Measurements from ENCODE around the gene FKBP1A. TPM values are rescaled to one million over a fixed set of nuclear protein-coding genes. Genes with fewer than 3 reads are reported as not detected.

FKBP1A gene
- total and polyA plus RNA-seq, 2 donors (not counting 3 experiments of a cell fraction or from before 2014, with no cell fraction given) = 968 to 1,972 TPM

DNA sequence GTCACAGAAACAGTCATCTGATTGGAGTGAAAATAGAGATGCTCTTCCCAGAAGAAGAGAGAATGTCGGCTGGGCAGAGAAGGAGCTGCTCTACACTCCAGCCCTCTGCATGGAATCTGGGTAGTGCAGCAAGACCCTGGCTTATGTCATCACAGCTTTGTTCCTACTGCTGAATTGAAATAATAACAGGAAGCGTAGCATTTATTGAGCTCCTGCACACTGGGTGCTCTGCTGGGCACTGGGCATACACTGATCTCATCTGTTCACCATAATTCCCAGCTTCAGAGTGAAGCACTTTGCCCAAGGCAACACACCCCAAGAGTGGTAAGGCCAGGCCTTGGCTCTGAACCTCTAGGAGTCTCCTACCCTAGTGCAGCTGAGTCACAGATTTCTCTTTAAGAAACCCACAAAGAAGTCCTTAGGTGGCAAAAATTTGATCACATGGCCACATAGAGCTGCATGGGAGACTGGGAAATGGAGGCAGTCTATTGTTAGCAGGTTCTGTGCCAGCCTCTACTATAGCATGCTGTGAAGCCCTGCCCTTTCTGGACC lies 60.0 kb downstream of the FKBP1A start:
- CTCF ChIA-PET = interaction anchor here (0.8 to 1.6 kb wide), 11 partner anchors 11 to 171 kb away, joined by 3 to 9 read pairs (median 4); partner anchors contain the start of gene NSFL1C
- Histone ChIP-seq H3K4me1 (ENCODE audit: control insufficient read depth, extremely low read depth, insufficient read depth, low read length) (peaks cover 64% of the 10 kb centered on the region), H3K4me3 (replicated peaks in 1 of 3; ENCODE audit: insufficient read depth in 1 of 3, low read depth in 1 of 3, low read length in 3 of 3) (no peak overlapping the region), H3K79me2 (ENCODE audit: control insufficient read depth, insufficient read depth, low read length) (peaks cover 20% of the 10 kb centered on the region), H3K27ac (ENCODE audit: insufficient read depth, low read depth, low read length) (peak overlapping the region; percentile 49), H3K36me3 (ENCODE audit: control insufficient read depth in 2 of 2, extremely low read depth in 1 of 2, insufficient read depth in 2 of 2, low read length in 2 of 2) (no peaks in the 10 kb centered on the region), H3K9ac (replicated peaks; ENCODE audit: extremely low read depth, insufficient read depth, low read length) (peak overlapping the region; percentile 32), H3K4me2 (ENCODE audit: insufficient read depth, low read length) (peak overlapping the region; percentile 14), H3K9me3 (replicated peaks; ENCODE audit: control insufficient read depth, insufficient read depth, low read length) (no peaks in the 10 kb centered on the region), H3K27me3 (ENCODE audit: control insufficient read depth in 2 of 2, insufficient read depth in 2 of 2, low read length in 2 of 2) (no peaks in the 10 kb centered on the region), H2AFZ (ENCODE audit: low read depth, low read length) (no peak overlapping the region), H4K20me1 (replicated peaks; ENCODE audit: control insufficient read depth, extremely low read depth, insufficient read depth, low read length) (no peaks in the 10 kb centered on the region), H3K9me1 (replicated peaks; ENCODE audit: control insufficient read depth, extremely low read depth, insufficient read depth, low read length) (no peaks in the 10 kb centered on the region)
- POLR2A ChIA-PET = interaction anchor here (0.5 to 1.4 kb wide), 4 partner anchors 9 to 59 kb away, joined by 3 to 11 read pairs (median 6); no protein-coding TSS in a partner anchor
- TF ChIP-seq EZH2 (IDR thresholded peaks at IDR 0.05; ENCODE audit: borderline replicate concordance, low read depth, low read length, severe bottlenecking) (no peak), JUN (IDR thresholded peaks at IDR 0.05; ENCODE audit: borderline replicate concordance, insufficient read depth, insufficient read length, low read depth) (peak; percentile 2), MAX (IDR thresholded peaks at IDR 0.05; ENCODE audit: insufficient read depth, insufficient read length) (no peak), MYC (IDR thresholded peaks at IDR 0.05; ENCODE audit: low read depth, low read length) (no peak)
- DNase-seq (ENCODE audit: low read depth, low spot score) = peak; percentile 73
- intact Hi-C loops (cut with micrococcal nuclease) (no loop called here), dilution Hi-C loops (cut with MboI; ENCODE audit: extremely low pct_ligation_motif_present, low sequenced_read_pairs) (no loop called here)
- FAIRE-seq = peak; percentile 93
- BruUV-seq (replicated peaks) = no TSS peak

DNA sequence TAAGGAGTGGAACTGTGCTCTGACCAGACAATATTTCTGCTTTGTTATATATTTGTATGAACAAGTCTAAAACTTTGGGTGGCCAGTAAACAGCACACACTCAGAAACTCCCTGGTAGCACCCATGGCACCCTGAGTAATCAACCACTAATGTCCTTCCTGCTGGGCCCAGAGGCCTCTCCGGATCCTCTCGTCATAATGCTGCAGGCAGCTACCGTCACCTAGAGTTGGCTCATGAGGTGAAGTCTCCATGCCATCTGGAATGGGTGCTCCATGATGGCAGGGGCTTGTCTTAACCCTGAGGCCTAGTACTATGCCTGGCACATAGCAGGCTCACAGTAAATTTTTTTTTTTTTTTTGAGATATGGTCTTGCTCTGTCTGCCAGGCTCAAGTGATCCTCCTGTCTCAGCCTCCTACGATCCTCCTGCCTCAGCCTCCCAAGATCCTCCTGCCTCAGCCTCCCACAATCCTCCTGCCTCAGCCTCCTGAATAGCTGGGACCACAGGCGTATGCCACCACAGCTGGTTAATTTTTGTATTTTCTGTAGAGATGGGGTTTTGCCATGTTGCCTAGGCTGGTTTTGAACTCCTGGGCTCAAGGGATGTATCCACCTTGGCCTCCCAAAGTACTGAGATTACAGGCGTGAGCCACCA lies 60.9 kb downstream of the FKBP1A start:
- no peaks in the 10 kb centered on the region for H3K27me3 ChIP-seq (ENCODE audit: control insufficient read depth in 2 of 2, insufficient read depth in 2 of 2, low read length in 2 of 2)
- H3K9ac ChIP-seq (replicated peaks; ENCODE audit: extremely low read depth, insufficient read depth, low read length) = no peak overlapping the region
- dilution Hi-C loops (cut with MboI; ENCODE audit: extremely low pct_ligation_motif_present, low sequenced_read_pairs) (no loop called here), intact Hi-C loops (cut with micrococcal nuclease) (no loop called here)
- no peak overlapping the region for H3K4me3 ChIP-seq (replicated peaks in 1 of 3; ENCODE audit: insufficient read depth in 1 of 3, low read depth in 1 of 3, low read length in 3 of 3)
- no peak for DNase-seq (ENCODE audit: low read depth, low spot score)
- H3K36me3 ChIP-seq (ENCODE audit: control insufficient read depth in 2 of 2, extremely low read depth in 1 of 2, insufficient read depth in 2 of 2, low read length in 2 of 2) = no peaks in the 10 kb centered on the region
- ChIA-PET POLR2A (interaction anchor here (0.6 to 1.4 kb wide), 4 partner anchors 9 to 60 kb away, joined by 3 to 11 read pairs (median 4); no protein-coding TSS in a partner anchor), CTCF (interaction anchor here (1.2 to 1.6 kb wide), 6 partner anchors 19 to 172 kb away, joined by 3 to 6 read pairs (median 3); partner anchors contain the start of gene NSFL1C)
- TF ChIP-seq POLR2A (IDR thresholded peaks at IDR 0.05; ENCODE audit: low read depth, low read length) = no peak
- no peak for TF ChIP-seq CTCF (IDR thresholded peaks at IDR 0.05; ENCODE audit: extremely low read depth in 1 of 2, insufficient read depth in 1 of 2, low read depth in 1 of 2, low read length in 2 of 2)
- TF ChIP-seq EZH2 (IDR thresholded peaks at IDR 0.05; ENCODE audit: borderline replicate concordance, low read depth, low read length, severe bottlenecking) = no peak
- no peak for TF ChIP-seq MYC (IDR thresholded peaks at IDR 0.05; ENCODE audit: low read depth, low read length)
- H3K27ac ChIP-seq (ENCODE audit: insufficient read depth, low read depth, low read length) = peak overlapping the region; percentile 49
- no peak overlapping the region for H2AFZ ChIP-seq (ENCODE audit: low read depth, low read length)
- FAIRE-seq = peak; percentile 59
- no peaks in the 10 kb centered on the region for H3K9me3 ChIP-seq (replicated peaks; ENCODE audit: control insufficient read depth, insufficient read depth, low read length)
- H4K20me1 ChIP-seq (replicated peaks; ENCODE audit: control insufficient read depth, extremely low read depth, insufficient read depth, low read length) = no peaks in the 10 kb centered on the region
- no TSS peak for BruUV-seq (replicated peaks)
- no peak overlapping the region for H3K4me2 ChIP-seq (ENCODE audit: insufficient read depth, low read length)
- peaks cover 20% of the 10 kb centered on the region for H3K79me2 ChIP-seq (ENCODE audit: control insufficient read depth, insufficient read depth, low read length)
- H3K4me1 ChIP-seq (ENCODE audit: control insufficient read depth, extremely low read depth, insufficient read depth, low read length) = peaks cover 65% of the 10 kb centered on the region
- H3K9me1 ChIP-seq (replicated peaks; ENCODE audit: control insufficient read depth, extremely low read depth, insufficient read depth, low read length) = no peaks in the 10 kb centered on the region

Data from endothelial cell of umbilical vein (primary cell).